CD4-positive, alpha-beta T cell (primary cell): ENCODE data around the gene KRT74. TPM values are rescaled to one million over a fixed set of nuclear protein-coding genes. Genes with fewer than 3 reads are reported as not detected.

Source experiments
- ATAC-seq: fragments of 200-7000 bp; cut with Tn5 transposase; one replicate; pipeline ENCODE4 v1.10.0; 2022; ENCODE audit warnings: mild to moderate bottlenecking; ENCODE audit not compliant: poor library complexity
- CTCF ChIA-PET: fragments of 350-600 bp; sonication (Branson Sonifier 250); formaldehyde crosslinking; loops from one replicate; lab custom pipeline; 2021; ENCODE audit warnings: antibody characterized with exemption, inconsistent platforms; lab: Charles Lee
- POLR2A ChIA-PET: fragments of 350-600 bp; sonication (Branson Sonifier 250); formaldehyde crosslinking; loops from one replicate; lab custom pipeline; 2021; ENCODE audit warnings: antibody characterized with exemption, inconsistent platforms; lab: Charles Lee
- DNase-seq, 14 experiments: peaks; one replicate each; pipeline ENCODE4 v3.0.0-alpha.2; 2013 to 2020; ENCODE audit warnings: mixed read lengths in 2 of 14
- H3K27ac ChIP-seq, 2 donors: one replicate each; pipeline versions ENCODE4 v1.5.1 to v1.7.0; 2013; ENCODE audit warnings: low read length in 2 of 2, low read depth in 1 of 2, mild to moderate bottlenecking in 1 of 2
- H3K27me3 ChIP-seq, 2 experiments: 1 replicate in 1 of 2; 2 replicates in 1 of 2; pipeline versions ENCODE4 v1.6.1 to v1.7.0; 2013; ENCODE audit warnings: low read length in 2 of 2, control low read depth in 1 of 2, mild to moderate bottlenecking in 1 of 2, moderate library complexity in 1 of 2; ENCODE audit not compliant: insufficient read depth in 2 of 2, control insufficient read depth in 1 of 2
- H3K36me3 ChIP-seq: one replicate; pipeline ENCODE4 v1.6.1; 2013; ENCODE audit warnings: low read length, control low read depth; ENCODE audit not compliant: insufficient read depth
- H3K4me1 ChIP-seq: one replicate; pipeline ENCODE4 v1.6.1; 2013; ENCODE audit warnings: low read length, control low read depth; ENCODE audit not compliant: insufficient read depth
- H3K4me3 ChIP-seq: one replicate; pipeline ENCODE4 v1.5.1; 2013; ENCODE audit warnings: mild to moderate bottlenecking, low read length, moderate library complexity
- H3K9me3 ChIP-seq, 2 experiments: 1 replicate in 1 of 2; 2 replicates in 1 of 2; pipeline versions ENCODE4 v1.6.1 to v1.7.0; 2013; ENCODE audit warnings: low read length in 2 of 2, mild to moderate bottlenecking in 2 of 2, control low read depth in 1 of 2, moderate library complexity in 1 of 2; ENCODE audit not compliant: control insufficient read depth in 1 of 2, insufficient read depth in 1 of 2
- H3K27ac Mint-ChIP-seq: one replicate; pipeline ENCODE4 v1.8.0; 2020; ENCODE audit warnings: mixed read lengths
- H3K27me3 Mint-ChIP-seq: one replicate; pipeline ENCODE4 v1.8.0; 2021; ENCODE audit warnings: mixed read lengths
- H3K36me3 Mint-ChIP-seq: one replicate; pipeline ENCODE4 v1.8.0; 2021; ENCODE audit warnings: low read depth, mixed read lengths
- H3K4me1 Mint-ChIP-seq: one replicate; pipeline ENCODE4 v1.8.0; 2021; ENCODE audit warnings: low read depth, mixed read lengths
- H3K4me3 Mint-ChIP-seq: one replicate; pipeline ENCODE4 v1.8.0; 2020; ENCODE audit warnings: mild to moderate bottlenecking, mixed read lengths
- H3K9me3 Mint-ChIP-seq: one replicate; pipeline ENCODE4 v1.8.0; 2020; ENCODE audit warnings: mixed read lengths
- intact Hi-C, 2 experiments: fragments of 100-400 bp; cut with DNase I in 1 of 2; cut with micrococcal nuclease in 1 of 2; formaldehyde crosslinking; loops; one replicate each; pipeline versions ENCODE4 v1.15.1 to v1.9.0; 2023 to 2025; cut with DNase I, micrococcal nuclease
- total RNA-seq, 174 experiments: library from RNA in 2 of 174; stranded (reverse) in 2 of 174; gene quantifications; one replicate each; pipeline ENCODE4 v1.2.3 and lab custom pipeline; 2021 to 2026
- TF ChIP-seq, protein P1 (sequence below): fragments of 200-600 bp; IDR thresholded peaks from one replicate; pipeline ENCODE4 v1.8.0; 2022; ENCODE audit warnings: antibody characterized with exemption, mild to moderate bottlenecking

Gene KRT74
- total RNA-seq, 2 experiments from 2014 or later = 0.30 to 0.34 TPM

DNA sequence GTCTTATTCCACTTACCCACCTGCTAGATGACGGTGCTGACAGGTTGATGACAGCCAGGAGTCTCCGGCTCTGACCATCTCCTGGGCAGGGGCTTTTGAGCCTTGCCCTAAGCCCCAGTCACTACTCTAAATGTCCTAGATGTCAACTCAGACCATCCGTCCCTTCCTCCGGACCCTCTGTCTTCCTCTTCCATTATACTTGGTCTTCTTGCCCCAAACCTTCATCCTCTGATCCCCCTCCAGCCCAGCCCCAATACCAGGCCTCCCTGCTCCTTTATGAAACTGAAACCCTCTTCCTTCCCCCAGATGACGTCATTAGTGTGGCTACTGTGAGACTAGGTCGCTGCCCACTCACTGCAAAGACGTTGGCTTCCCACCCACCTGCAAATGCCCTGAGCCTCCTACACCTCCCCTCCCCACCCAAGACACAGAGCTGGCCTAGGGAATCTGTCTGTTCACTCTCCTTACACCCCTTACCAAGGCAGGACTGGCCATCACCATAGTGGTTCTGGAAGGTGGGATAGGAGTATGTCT lies 30.8 kb downstream of the KRT74 start:
- Mint-ChIP-seq H3K9me3 (no peaks in the 10 kb centered on the region), H3K4me1 (no peaks in the 10 kb centered on the region), H3K27me3 (no peaks in the 10 kb centered on the region), H3K27ac (no peak overlapping the region), H3K4me3 (no peak overlapping the region), H3K36me3 (no peaks in the 10 kb centered on the region)
- Histone ChIP-seq H3K9me3 (no peaks in the 10 kb centered on the region), H3K36me3 (no peaks in the 10 kb centered on the region), H3K27ac (no peak overlapping the region), H3K27me3 (peaks cover 0 to 3% of the 10 kb centered on the region in 2 experiments), H3K4me1 (no peaks in the 10 kb centered on the region), H3K4me3 (no peak overlapping the region)
- intact Hi-C loops = loop anchor here in 1 of 2 experiments (1.0 kb wide), 1 partner anchor 336 kb away; no protein-coding TSS in a partner anchor
- no peak for DNase-seq
- CTCF ChIA-PET = no interaction called here
- TF ChIP-seq, protein P1, sequence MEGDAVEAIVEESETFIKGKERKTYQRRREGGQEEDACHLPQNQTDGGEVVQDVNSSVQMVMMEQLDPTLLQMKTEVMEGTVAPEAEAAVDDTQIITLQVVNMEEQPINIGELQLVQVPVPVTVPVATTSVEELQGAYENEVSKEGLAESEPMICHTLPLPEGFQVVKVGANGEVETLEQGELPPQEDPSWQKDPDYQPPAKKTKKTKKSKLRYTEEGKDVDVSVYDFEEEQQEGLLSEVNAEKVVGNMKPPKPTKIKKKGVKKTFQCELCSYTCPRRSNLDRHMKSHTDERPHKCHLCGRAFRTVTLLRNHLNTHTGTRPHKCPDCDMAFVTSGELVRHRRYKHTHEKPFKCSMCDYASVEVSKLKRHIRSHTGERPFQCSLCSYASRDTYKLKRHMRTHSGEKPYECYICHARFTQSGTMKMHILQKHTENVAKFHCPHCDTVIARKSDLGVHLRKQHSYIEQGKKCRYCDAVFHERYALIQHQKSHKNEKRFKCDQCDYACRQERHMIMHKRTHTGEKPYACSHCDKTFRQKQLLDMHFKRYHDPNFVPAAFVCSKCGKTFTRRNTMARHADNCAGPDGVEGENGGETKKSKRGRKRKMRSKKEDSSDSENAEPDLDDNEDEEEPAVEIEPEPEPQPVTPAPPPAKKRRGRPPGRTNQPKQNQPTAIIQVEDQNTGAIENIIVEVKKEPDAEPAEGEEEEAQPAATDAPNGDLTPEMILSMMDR = no peak
- POLR2A ChIA-PET = no interaction called here
- no peak for ATAC-seq

DNA sequence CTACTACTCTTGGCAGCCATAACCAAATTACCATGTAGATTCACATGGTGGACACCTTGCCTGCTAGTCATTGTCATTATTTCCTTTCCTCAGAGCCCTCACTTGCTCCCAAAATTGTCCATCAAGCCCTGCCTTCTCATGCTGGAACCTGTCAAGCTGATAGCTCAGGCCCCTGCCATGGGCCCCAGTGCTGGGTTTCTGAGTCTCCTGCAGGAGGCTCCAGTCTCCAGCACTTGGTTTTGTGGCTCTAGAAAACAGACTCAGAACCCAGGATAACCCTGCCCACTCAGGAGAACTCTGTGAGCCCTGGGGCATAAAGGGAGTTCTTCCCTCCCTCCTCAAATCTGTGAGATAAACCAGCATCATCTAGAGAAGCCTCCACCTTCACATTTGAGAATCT lies 31.5 kb downstream of the KRT74 start:
- Histone ChIP-seq H3K4me3 (no peak overlapping the region), H3K4me1 (no peaks in the 10 kb centered on the region), H3K27ac (no peak overlapping the region), H3K36me3 (no peaks in the 10 kb centered on the region), H3K9me3 (no peaks in the 10 kb centered on the region), H3K27me3 (peaks cover 0 to 3% of the 10 kb centered on the region in 2 experiments)
- POLR2A ChIA-PET = no interaction called here
- ATAC-seq (no peak), DNase-seq (no peak)
- TF ChIP-seq, protein P1 = no peak
- intact Hi-C loops = loop anchor here in 1 of 2 experiments (1.0 kb wide), 1 partner anchor 337 kb away; no protein-coding TSS in a partner anchor
- H3K27me3 Mint-ChIP-seq = no peaks in the 10 kb centered on the region
- no peaks in the 10 kb centered on the region for H3K36me3 Mint-ChIP-seq
- CTCF ChIA-PET = no interaction called here
- no peaks in the 10 kb centered on the region for H3K9me3 Mint-ChIP-seq
- no peak overlapping the region for H3K27ac Mint-ChIP-seq
- H3K4me3 Mint-ChIP-seq = no peak overlapping the region
- H3K4me1 Mint-ChIP-seq = no peaks in the 10 kb centered on the region

DNA sequence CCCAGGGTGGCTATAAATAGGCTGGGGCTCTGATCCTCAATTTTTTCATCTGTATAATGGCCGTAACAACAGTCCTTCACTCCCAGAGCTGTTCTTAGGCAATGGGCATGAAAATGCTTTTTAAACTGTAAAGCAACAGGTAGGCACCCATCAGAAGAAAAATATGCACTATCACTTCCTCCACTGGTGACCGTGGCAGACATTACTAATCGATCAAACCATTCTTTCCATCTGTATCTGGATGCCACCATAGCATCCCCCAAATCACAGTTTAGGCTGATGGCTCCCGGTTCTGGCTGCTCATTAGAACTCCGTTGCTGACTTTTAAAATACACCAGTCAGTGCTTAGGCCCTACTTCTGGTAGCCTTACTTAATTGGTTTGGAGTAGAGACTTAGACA lies 31.9 kb downstream of the KRT74 start:
- Mint-ChIP-seq H3K36me3 (no peaks in the 10 kb centered on the region), H3K4me3 (no peak overlapping the region), H3K9me3 (no peaks in the 10 kb centered on the region), H3K27me3 (no peaks in the 10 kb centered on the region), H3K4me1 (no peaks in the 10 kb centered on the region), H3K27ac (no peak overlapping the region)
- Histone ChIP-seq H3K27me3 (peaks cover 0 to 3% of the 10 kb centered on the region in 2 experiments), H3K4me3 (no peak overlapping the region), H3K4me1 (no peaks in the 10 kb centered on the region), H3K27ac (no peak overlapping the region), H3K9me3 (no peaks in the 10 kb centered on the region), H3K36me3 (no peaks in the 10 kb centered on the region)
- DNase-seq (no peak), ATAC-seq (no peak)
- POLR2A ChIA-PET = no interaction called here
- intact Hi-C loops = loop anchor here in 1 of 2 experiments (1.0 kb wide), 1 partner anchor 338 kb away; no protein-coding TSS in a partner anchor
- TF ChIP-seq, protein P1 = no peak
- CTCF ChIA-PET = no interaction called here
